HL-60/S4 treated with retinoic acid at 250 ng/mL for 4 days and 3 days (cell line): Measurements from ENCODE around the gene MARCHF6.
"Not testable (repeated sequence)": the region's sequence is repeated elsewhere in the genome, so short reads cannot be mapped to it uniquely, and the experiment has no call there.

ENCODE experiments used
- in situ Hi-C: fragments of 300-500 bp; cut with MboI; formaldehyde crosslinking; loops from 2 replicates; pipeline ENCODE4 v1.7.0; 2022; ENCODE audit warnings: low sequenced_read_pairs

The MARCHF6 gene

DNA sequence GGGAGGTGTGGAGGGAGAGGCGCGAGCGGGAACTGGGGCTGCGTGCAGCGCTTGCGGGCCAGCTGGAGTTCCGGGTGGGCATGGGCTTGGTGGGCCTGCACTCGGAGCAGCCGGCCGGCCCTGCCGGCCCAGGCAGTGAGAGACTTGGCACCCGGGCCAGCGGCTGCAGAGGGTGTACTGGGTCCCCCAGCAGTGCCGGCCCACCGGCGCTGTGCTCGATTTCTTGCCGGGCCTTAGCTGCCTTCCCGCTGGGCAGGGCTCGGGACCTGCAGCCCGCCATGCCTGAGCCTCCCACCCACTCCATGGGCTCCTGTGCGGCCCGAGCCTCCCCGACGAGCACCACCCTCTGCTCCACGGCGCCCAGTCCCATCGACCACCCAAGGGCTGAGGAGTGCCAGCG, 21.7 kb downstream of the MARCHF6 start:
- in situ Hi-C loops: not testable (repeated sequence)

DNA sequence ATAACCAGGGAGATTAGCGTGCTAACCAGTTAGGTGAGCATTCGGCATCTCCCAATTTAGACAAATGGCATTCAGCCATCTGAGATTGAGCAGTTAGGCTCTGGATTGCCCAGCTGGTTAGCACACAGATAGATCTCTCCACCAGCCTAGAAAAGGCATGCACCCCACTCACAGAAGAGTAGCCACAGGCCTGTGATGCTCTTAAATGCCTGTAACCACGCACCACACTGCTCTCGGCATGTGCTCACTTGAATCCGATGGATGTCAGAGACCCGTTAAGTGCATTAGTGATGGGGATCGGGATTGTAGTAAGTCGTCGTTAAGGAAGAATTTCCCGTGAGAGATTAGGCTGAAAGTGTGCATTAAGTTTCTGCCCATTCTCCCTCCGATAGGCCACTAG, 23.0 kb downstream of the MARCHF6 start:
- in situ Hi-C loops: no loop called here

DNA sequence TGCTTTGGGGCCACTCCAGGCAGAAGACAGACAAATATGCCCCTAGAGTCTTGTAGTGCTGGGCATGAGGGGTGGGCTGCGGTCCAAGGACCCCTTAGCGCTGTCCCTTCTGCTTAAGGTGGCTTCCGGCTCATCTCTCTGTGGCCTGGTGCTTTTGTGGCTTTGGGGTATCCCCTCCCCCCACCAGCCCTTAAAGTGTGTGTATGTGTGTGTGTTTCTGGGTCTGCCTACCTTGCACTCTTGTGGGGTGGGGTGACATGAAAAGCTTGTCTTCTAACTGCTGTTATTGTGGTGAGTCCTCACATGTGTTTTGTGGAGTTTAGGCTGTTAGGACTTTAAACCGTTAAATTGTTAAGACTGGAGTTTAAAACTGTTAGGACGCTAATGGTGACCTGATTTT, 23.6 kb downstream of the MARCHF6 start:
- in situ Hi-C loops: no loop called here

DNA sequence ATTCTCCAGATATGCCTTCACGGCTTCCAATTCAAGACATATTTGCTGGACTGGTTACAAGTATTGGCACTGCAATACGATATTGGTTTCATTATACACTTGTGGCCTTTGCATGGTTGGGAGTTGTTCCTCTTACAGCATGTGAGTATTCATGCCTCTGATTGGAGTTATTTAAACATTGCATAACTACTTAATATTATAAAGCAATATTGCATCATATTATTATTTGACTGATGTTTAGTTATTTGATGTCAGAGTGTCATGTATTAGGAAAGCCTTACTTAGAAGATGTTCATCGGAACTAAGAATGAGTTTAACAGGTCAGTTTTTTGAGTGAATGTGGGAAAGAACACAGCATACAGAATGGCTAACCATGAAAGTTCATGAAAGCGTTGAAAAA, 28.3 kb downstream of the MARCHF6 start:
- in situ Hi-C loops: no loop called here

DNA sequence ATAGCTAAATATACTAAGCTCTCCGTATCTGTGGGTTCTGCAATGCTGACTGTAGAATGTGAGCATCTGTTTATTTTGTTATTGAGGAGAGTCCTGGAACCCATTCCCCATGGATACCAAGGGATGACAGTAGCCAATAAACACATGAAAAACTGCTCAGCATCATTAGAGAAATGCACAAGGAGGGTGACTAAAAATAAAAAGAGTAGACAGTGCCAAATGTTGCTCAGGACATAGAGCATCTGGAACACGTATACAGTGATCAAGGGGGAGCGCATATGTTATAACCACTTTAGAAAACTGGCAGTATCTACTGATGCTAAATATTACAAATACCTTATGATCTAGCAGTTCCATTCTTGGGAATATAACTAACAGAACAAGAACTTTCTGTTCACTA, 31.0 kb downstream of the MARCHF6 start:
- in situ Hi-C loops: no loop called here

DNA sequence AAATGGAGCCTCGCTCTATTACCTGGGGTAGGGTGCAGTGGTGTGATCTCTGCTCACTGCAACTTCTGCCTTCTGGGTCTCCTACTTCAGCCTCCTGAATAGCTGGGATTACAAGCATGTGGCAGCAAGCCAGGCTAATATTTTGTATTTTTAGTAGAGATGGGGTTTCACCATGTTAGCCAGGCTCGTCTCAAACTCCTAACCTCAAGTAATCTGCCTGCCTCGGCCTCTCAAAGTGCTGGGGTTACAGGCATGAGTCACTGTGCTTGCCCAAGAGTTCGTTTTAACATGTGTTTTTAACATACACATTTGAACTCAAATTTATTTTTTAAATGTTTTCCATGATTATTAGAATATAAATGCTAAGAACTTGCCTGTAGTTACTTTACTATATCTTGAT, 34.2 kb downstream of the MARCHF6 start:
- in situ Hi-C loops: no loop called here

DNA sequence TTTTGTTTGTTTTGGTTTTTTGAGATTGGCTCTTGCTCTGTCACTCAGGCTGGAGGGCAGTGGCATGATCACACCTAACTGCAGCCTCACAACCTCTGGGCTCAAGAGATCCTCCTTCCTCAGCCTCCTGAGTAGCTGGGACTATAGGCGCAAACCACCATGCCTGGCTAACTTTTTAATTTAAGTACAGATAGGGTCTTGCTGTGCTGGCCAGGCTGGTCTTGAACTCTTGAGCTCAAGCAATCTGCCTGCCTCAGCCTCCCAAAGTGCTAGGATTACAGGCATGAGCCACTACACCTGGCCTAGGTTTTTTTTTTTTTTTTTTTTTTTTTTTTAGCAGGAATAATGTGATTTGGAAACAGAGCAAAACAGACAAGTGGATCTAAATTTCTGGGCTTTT, 37.6 kb downstream of the MARCHF6 start:
- in situ Hi-C loops: no loop called here

DNA sequence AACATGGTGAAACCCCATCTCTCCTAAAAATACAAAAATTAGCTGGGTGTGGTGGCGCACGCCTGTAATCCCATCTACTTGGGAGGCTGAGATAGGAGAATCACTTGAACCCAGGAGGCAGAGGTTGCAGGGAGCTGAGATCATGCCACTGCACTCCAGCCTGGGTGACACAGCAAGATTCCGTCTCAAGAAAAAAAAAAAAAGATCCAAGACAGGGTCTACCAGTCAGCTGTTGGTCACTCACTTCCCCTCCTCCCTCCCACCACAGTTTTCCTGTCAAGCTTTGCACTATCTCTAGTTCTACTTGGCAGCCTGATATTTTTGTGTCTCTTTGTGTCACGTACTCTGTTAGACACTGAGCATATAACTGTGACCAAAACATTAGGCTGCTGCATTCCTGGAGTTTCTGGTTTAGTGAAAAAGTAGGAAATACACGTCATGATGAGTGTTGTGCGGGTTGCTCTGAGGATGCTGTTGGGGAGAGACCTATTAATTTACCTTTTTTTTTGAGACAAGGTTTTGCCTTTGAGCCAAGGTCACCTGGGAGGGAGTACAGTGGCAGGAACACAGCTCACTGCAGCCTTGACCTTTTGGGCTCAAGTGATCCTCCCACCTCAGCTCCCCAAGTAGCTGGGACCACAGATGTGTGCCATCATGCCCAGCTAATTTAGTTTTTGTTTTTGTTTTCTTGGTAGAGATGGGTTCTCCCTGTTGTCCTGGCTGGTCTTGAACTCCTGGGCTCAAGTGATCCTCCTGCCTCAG, 39.3 kb downstream of the MARCHF6 start:
- in situ Hi-C loops: not testable (repeated sequence)

DNA sequence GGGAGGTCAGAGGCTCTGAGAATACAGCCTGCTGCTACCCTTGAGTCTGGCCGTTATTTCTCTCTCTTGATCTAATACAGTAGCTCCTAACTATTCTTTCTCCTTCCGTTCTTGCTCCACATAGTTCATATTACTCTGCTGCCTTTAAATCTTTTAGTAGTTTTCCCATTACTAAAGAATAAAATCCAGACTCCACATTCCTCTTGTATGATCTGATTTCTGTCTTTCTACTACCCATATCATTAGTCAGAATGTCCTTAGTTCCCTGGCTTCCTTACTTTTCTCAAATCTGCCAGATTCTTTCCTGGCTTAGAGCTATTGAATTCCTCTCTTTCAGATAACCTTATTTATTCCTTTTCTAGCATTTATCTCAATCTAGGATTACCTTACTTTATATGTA, 40.0 kb downstream of the MARCHF6 start:
- in situ Hi-C loops: no loop called here

DNA sequence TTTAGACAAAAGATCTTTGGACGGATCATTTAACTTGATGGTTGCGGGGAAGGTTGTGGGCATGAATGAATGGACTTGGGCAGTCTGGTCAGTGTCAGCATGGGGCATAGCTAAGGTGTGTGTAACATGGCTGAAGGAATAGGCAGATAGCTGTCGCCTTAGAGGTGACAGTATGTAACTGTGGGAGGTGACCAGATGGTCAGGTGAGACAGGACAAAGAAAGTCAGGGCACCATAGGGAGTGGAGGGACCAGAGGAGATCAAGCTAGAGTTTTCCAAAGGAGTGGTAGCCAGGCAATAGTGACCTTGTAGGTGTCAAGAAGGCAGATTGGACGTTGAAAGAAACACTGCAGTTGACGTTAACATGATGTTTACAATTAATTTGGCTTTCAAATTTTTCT, 43.1 kb downstream of the MARCHF6 start:
- in situ Hi-C loops: no loop called here

DNA sequence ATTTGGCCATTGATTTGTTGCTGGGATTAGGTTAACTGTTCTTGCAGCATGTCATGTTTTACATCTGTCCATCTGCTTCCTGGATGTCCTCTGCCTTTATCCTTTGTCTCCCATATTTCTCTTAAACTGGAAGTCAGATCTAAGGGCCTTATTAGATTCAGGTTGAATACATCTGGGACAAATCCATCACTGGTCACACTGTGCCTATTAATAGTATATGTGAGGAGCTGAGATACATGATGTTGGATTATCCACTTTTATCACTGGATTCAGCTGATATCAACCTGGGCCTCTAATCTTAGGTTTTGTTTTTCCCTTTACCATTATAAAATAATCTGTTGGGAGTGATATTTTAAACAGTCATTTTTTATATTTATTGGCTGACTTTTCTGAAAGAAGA, 46.3 kb downstream of the MARCHF6 start:
- in situ Hi-C loops: no loop called here

DNA sequence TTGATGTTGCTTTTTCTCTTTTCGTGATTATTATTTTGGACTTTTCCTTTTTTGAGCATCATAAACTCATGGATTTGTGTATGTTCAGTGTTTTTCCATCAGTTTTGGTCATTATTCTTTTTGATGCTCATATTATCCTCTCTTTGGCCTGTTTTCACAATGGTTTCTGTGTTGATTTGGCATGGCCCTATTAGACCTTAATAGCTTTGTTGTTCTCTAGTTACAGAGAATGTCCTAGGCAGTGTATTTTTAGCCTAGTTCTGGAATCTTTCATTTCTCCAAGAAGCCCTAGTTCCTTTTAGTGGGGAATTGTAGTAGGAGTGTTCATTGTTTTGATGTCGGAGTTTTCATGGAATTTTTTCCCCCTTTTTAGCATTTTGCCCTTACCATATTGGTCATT, 46.9 kb downstream of the MARCHF6 start:
- in situ Hi-C loops: no loop called here

DNA sequence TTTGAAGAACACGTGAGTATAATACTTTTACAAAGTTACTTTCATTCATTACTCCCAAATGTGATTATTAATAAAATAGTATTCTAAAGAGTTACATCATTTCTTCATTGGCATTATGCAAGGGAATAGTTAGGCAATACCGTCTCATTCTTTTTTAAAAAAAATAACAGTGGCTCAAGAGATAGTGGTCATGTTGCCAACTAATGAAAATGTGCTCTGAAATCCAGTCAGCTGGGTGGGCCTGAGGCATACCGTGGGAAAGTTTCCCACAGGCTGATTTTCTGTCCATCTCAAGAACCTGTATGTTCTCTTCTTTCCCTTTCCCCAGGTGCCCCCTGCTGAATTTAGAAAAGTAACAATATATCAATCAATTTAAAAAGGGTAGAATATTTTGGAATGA, 47.3 kb downstream of the MARCHF6 start:
- in situ Hi-C loops: no loop called here

DNA sequence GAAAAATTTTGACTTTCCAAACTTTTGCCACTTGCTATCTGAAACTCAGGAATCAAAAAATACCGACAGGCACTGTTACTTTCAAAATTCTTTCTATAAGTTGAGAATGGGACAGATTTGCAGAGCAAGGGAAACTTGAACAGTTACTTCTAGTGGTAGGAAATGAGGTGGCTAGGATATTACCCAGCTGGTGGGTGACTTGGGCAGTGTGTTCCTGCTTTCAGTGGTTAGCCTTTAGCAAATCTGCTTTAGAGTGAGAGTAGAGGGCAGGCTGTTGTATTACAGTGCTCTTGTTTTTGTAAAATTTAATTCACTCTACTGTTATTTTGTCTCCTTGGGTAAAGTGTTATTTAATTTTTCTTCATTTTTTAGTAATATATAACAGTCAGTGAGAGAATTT, 48.0 kb downstream of the MARCHF6 start:
- in situ Hi-C loops: no loop called here
